Measurements from ENCODE around the gene KAZN.
"Not testable (repeated sequence)": the region's sequence is repeated elsewhere in the genome, so short reads cannot be mapped to it uniquely, and the experiment has no call there.

Gene KAZN

DNA sequence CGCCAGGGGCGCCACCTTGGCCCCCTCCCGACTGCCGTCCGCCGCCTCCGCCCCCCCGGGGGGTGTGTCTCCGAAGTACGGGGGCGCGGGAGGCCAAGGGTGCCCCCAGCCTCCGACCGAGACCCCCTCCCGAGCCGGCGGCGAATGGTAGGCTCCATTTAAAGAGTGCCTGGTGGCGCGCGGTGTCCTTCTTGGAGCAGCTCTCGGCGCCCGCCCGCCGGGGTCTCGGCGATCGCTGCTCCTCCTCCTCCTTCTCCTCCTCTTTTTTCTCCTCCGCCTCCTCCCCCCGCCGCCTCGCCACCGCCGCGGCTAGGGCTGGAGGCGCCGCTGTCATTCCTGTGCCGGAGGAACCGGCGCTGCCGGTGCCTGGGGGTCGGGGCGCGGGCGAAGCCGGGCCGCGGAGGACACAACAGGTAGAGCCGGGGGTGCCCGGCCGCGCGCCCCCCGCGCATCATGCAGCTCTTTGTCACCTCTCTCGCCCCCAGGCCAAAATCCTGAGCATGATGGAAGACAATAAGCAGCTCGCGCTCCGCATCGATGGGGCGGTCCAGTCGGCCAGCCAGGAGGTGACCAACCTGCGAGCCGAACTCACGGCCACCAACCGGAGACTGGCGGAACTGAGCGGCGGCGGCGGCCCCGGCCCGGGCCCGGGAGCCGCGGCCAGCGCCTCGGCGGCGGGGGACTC lies at the start of gene KAZN:
Gene KAZN (plus strand): TSS at position 188 of the 685 bp plus-strand sequence.
- DNase-seq, result peak; percentile 38

DNA sequence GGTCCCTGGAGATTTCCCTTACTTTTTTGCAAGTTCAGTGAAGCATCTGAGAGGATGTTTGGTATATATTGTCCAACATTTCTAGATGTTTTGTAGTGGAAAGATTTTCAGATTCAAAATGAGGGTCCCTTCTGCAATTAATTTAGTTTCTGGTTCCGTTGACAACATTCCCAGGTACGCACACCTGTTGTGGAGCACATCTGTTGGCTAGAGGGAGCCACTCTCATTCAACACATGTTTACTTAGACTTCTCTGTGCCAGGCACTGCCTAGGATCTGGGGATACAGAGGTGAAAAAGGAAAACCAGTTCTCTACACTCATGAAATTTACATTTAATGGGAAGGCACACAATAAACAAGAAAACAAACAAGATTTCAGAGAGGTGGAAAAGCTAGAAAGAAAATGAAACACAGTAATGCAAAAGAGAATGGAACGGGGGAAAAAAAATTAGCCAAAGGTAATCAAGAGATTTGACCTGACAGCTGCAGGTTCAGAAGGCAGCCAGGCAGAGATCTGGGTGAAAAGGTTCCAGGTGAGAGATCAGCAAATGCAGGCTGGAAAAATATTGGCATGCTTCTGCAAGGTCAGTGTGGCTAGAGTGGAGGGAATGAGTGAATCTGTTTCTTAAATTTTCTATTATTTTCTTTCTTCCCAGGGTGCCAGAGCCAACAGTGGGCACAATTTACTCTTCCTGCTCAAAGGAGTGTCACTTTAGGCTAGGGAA lies 48.4 kb upstream of the KAZN start:
- DNase-seq, result no peak

GRCh38 chr1:14551386-14551785 lies 47.1 kb upstream of the KAZN start:
- DNase-seq, result no peak

DNA sequence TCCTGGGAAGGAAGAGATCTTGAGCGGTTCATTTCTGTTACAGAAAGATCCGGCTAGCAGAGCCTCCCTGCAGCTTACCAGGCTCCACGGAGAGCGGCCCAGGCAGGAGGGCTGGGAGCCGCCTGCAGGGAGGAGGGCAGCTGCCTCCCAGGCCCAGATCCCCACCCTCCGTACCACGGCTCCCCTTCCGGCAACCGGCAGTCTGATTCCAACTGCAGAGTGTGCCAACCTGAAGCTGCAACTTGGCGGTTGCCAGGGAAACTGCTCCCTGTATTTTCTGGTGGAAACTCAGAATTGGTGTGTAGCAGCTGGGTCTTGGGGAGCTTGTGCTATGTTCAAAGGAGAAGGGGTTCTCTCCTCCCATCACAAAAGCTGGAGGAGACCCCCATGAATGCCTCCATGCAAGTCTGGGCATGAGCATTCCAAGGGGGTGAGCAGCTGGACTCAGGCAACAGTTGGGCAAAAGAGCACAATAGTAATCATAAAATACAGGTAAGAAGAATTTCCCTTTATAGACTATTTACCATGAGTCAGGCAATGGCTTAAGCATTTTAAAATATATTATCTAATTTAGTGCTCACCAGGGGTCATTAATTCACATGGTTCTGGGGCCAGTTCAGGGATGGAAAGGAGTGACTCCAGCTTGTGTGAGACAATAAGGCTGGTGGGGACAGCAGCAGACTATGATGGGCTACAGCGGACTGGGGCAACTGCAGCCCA lies 46.1 kb upstream of the KAZN start:
- no peak for DNase-seq

DNA sequence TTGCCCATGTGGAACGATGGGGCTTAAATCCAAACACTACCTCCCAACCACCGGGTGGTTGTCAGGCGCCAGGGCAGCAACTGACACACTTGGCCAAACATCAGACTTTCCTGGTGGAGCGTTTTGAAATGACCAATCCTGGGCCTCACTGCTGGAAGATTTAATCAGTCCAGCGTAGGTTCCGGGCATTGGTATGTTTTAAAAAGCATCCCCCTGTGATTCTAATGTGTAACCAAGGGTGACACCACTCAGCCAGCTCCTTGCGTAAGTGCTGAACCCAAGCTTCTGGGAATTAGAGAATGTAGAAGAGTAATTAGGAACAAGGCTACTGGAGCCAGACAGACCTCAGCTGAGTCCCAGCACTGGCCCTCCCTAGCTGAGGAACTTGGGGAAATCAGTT lies 44.8 kb upstream of the KAZN start:
- no peak for DNase-seq

GRCh38 chr1:14555091-14555490 lies 43.4 kb upstream of the KAZN start:
- no peak for DNase-seq

GRCh38 chr1:14561014-14561693 lies 37.3 kb upstream of the KAZN start:
- DNase-seq, result no peak

DNA sequence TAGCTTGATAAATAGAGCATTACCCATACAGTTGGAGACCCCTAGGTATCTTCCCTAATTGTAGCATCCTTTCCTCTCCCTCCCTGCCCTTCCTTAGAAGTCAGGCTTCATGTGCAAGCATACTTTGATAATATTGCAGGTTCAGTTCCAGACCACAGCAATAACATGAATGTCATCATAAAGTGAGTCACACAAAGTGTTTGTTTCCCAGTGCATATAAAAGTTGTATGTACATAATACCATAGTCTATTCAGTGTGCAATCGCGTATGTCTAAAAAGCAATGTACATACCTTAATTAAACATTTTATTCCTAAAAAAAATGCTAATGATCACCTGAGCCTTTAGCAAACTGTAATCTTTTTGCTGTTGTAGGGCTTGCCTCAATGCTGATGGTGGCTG lies 33.4 kb upstream of the KAZN start:
- DNase-seq, result no peak

DNA sequence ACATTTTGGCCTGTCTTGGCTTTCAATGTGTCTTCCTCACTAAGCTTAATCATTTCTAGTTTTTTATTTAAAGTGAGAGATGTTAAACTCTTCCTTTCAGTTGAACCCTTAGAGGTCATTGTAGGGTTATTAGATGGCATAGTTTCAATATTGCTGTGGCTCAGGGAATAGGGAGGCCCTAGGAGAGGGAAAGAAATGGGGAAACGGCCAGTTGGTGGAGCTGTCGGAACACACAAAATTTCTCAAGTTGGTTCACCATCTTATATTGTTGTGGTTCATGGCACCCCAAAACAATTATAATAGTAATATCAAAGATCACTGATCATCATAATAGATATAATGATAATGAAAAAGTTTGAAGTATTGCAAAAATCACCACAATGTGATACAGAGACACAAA lies 31.4 kb upstream of the KAZN start:
- no peak for DNase-seq

DNA sequence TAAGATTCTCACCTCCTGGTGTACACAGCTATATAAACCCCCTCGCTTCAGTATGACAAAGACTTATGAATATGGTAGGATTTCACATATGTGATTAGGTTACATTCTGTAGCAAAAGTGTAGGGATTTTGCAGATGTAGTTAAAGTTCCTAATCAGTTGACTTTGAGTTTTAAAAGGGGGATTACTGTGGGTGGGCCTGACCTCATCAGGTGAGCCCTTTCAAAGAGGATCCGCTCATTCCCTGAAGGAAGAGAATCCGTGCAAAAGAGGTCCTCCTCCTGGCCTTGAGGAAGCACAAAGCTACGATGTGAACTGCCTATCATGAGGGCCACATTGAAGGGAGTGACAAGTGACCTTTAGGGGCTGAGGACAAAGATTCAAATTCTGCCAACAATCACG lies 30.6 kb upstream of the KAZN start:
- DNase-seq, result no peak

DNA sequence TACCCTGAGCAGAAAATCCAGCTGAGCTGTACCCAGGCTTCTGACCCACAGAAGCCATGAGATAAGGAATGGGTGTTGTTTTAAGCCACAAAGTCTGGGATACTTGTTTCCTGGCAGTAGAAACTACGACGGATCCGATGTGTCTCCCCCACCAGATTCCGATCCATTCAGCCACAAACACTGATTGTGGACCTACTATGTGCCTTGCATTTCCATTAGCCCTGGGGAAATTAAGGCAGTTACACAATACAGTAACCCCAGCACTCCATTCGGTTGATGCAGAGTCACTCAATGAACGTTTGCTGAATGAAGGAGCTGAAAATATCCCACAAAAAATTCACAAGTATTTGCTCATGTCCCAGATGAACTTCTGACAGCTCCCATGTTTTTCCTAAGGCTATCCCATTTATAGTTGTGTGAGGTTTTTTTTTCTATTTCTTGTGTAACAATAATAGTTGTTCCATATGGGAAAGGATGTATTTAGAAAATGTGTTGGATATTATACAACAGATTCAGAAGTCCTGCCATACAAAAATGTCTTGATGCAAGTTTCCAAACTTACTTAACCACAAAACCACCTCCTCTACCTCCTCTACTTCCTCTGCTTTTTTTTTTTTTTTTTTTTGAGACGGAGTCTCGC lies 29.6 kb upstream of the KAZN start:
- DNase-seq, result no peak

- no peak for DNase-seq
These were observed 28.0 kb upstream of the KAZN start for GRCh38 chr1:14570514-14570913.

DNA sequence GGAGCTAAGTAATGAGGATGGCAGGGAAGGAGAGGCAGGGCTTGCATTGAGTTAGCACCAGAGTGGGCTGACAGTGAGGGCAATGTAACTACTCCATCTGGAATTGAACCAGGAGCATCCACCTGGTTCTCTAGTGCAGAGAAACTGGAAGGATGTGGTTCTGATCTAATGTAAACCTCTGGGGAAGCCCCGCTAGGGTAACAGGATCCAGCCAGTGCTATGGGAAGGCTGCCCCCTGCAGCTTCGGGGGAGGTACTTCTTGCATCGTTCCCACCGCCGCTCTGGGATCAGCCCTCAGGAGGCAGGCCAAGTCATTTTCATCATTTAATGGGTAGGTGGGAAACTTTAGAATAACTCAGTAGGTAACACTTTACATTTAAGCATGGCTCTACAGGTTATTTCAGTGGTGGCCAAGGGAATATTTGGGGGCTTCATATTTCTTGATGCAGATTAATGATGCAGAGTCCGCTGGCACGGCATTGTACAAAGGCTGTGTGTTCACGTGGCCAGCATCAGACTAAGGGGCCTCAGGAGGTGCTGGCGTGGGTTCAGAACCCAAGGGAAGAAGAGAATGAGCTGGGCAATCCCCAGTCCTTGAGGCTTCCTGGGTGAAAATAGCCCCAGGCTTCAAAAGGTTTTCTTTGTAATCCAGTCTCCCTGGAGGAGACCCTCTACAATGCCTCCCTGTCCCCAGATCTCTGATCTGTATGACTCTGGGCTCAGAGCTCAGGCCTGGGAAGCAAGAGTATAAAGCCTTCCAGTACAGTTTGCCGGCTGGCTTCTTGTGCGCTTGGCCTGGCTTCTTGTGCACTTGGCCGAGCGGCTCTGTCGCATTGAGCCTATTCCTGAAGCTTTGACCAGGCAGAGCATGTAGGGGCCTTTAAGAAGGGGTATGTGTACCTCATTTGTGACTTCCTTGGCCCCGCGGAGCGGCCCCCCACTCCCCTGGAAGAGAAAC lies 26.4 kb upstream of the KAZN start:
- no peak for DNase-seq

DNA sequence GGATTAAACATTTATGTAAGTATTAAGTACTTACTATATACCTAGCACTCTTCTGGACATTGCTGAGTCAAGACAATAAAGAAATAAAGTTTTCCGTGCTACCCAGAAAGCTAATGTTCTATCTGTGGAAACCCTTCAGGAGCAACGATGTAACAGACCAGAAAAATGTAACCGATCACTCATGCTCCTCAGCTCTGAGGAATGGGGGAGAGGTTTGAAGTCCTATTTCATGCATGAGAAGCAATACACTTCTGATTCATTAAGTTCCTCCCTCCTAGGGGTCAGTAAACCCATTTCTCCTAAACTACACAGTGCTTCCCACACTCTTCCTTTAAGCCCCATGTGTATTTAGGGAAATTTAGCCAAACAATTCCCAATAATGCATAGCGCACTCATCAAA lies 25.6 kb upstream of the KAZN start:
- DNase-seq, result no peak

DNA sequence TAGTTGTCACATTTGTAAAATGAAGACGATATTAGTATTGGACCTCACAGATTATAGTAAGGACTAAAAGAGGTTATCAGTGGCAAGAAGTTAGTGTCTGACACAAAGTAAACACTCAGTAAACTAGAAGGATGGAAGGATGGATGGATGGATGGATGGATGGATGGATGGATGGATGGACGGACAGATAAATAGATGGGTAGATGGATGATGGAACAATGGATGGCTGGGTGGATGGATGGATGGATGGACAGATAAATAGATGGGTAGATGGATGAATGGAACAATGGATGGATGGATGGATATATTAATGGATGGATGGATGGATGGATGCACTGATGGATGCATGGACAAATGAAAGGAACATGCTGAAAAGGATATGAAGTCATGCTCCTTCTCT lies 22.3 kb upstream of the KAZN start:
- DNase-seq, result no peak

- DNase-seq, result no peak
These were observed 21.2 kb upstream of the KAZN start for GRCh38 chr1:14577261-14577660.

GRCh38 chr1:14578156-14578555 lies 20.3 kb upstream of the KAZN start:
- DNase-seq, result no peak

DNA sequence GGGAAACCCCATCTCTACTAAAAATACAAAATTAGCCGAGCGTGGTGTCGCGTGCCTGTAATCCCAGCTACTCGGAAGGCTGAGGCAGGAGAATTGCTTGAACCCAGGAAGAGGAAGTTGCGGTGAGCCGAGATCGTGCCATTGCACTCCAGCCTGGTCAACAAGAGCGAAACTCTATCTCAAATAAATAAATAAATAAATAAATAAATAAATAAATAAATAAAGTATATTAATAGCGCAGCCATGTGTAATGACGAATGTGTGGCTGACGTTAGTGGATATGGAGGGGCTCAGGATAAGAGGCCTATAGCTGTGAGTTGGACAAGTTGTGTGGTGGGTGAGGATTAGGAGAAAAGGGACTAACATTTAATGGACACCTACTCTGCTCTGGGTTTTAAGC lies 18.2 kb upstream of the KAZN start:
- DNase-seq, result not testable (repeated sequence)

GRCh38 chr1:14580986-14581385 lies 17.5 kb upstream of the KAZN start:
- no peak for DNase-seq

DNA sequence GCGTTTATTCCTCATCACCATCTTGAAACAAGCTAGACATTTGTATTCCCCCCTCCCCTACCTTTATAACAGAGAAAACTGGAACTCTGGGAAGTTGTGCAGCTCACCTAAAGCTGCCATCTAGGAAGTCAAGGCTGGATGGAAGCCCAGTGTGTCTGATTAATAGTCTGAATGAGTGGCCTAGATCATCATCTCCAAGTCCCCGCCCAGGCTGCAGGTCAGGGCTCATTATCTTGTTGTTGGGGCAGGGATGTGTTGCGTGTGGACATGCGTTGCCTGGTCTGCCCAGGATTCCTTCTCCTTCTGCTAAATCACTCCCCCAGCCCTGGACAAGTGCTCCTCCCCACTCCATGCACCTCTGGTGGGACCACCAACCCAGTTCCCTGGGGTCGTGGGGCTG lies 14.7 kb upstream of the KAZN start:
- no peak for DNase-seq

GRCh38 chr1:14585728-14586127 lies 12.8 kb upstream of the KAZN start:
- DNase-seq, result no peak
